ENCODE data around the gene OSBPL1A. TPM values are rescaled to one million over a fixed set of nuclear protein-coding genes. Genes with fewer than 3 reads are reported as not detected.
A peak's percentile ranks its signal among the peaks of the same experiment; 100 is the strongest.

The OSBPL1A gene
- total RNA-seq, 6 experiments from 2014 or later: 4.1 to 14.6 (median 14.0) TPM

- Histone ChIP-seq H3K36me3 (no peaks in the 10 kb centered on the region), H3K9me3 (no peaks in the 10 kb centered on the region), H3K27me3 (no peaks in the 10 kb centered on the region), H3K4me1 (peaks cover 0 to 36% (median 12%) of the 10 kb centered on the region in 4 donors), H3K27ac (peak overlapping the region; percentile 91 to 97 (median 96)), H3K4me3 (peak overlapping the region in 2 of 3 donors; percentile 59 to 63)
- 35% methylated on average over 4 of the region's 4 CpGs for WGBS (ENCODE audit: insufficient coverage, low coverage, low lambda C conversion rate, missing lambda C conversion rate)
- DNase-seq (no peak), ATAC-seq (peak in 3 of 4 donors; percentile 3 to 4 (median 4))
- intact Hi-C loops (cut with DNase I): loop anchor here (10.0 kb wide), 2 partner anchors 48 to 58 kb away; no protein-coding TSS in a partner anchor
- TF ChIP-seq CTCF (IDR thresholded peaks at IDR 0.05) (no peak), POLR2A (IDR thresholded peaks at IDR 0.05) (no peak)
Observed at GRCh38 chr18:24112464-24112863, 285.2 kb downstream of the OSBPL1A start.

Small RNAs within 50 kb of the gene (microRNA-seq; reads per million reads assigned to microRNA genes)
- gene MIR320C2: 2.6 to 3.5 reads per million in 2 donors

Small RNAs within 50 kb of the gene (small RNA-seq; reads per million reads assigned to genes)
- gene MIR320C2 (0 reads per million in 2 experiments), gene RF00017 (0 reads per million in 2 experiments), gene RF00019 (0 reads per million in 2 experiments), gene RNA5SP452 (1.8 to 2.2 reads per million in 2 experiments), gene RNU5A-6P (0 to 0.13 reads per million in 2 experiments), gene RNU6-435P (0 reads per million in 2 experiments)

Other genes with a start within 250 kb of the OSBPL1A start
- gene IMPACT, start 28.8 kb upstream of the OSBPL1A start, total RNA-seq: 10 to 100 TPM; 10.4 to 18.1 (median 13.9) TPM
- gene HRH4, start 62.8 kb upstream of the OSBPL1A start, total RNA-seq: under 1 TPM; 0.06 to 0.32 (median 0.10) TPM

Measured in right lobe of liver (tissue), 6 donors.